A673 (cell line): Measurements from ENCODE around the gene STYXL1. TPM values are rescaled to one million over a fixed set of nuclear protein-coding genes. Genes with fewer than 3 reads are reported as not detected.

ENCODE experiments used
- BruUV-seq: library from RNA; stranded (reverse); fragments of 400-500 nt; replicated peaks from 2 replicates; lab custom pipeline; 2021; lab: Mats Ljungman, UMichigan
- CTCF ChIA-PET: fragments of 300-600 bp; sonication (Branson Sonifier 250); formaldehyde crosslinking; loops from one replicate; lab custom pipeline; 2022; ENCODE audit warnings: antibody characterized with exemption; lab: Charles Lee
- POLR2A ChIA-PET: fragments of 300-600 bp; sonication (Branson Sonifier 250); formaldehyde crosslinking; loops from one replicate; lab custom pipeline; 2022; ENCODE audit warnings: antibody characterized with exemption; ENCODE audit not compliant: low non-redundant PET; lab: Charles Lee
- DNase-seq: peaks from one replicate; pipeline ENCODE4 v3.0.0-alpha.2; 2015; ENCODE audit warnings: low spot score
- H3K27ac ChIP-seq: fragments of 200-600 bp; sonication (generic); 2 replicates; pipeline ENCODE4 v1.5.1; 2016; ENCODE audit warnings: mixed run types, low read depth, mild to moderate bottlenecking, mixed read lengths, antibody characterized with exemption, low read length; ENCODE audit not compliant: poor library complexity, severe bottlenecking
- H3K27me3 ChIP-seq: fragments of 200-600 bp; sonication (generic); replicated peaks from 2 replicates; pipeline ENCODE4 v1.6.1; 2017; ENCODE audit warnings: mixed run types, low read depth, mild to moderate bottlenecking, mixed read lengths, antibody characterized with exemption, low read length; ENCODE audit not compliant: insufficient read depth, poor library complexity
- H3K36me3 ChIP-seq: fragments of 200-600 bp; sonication (generic); 2 replicates; pipeline ENCODE4 v1.6.1; 2016; ENCODE audit warnings: mixed run types, mild to moderate bottlenecking, mixed read lengths, antibody characterized with exemption, low read length; ENCODE audit not compliant: insufficient read depth, poor library complexity, severe bottlenecking
- H3K4me1 ChIP-seq: fragments of 200-600 bp; sonication (generic); 2 replicates; pipeline ENCODE4 v1.6.1; 2017; ENCODE audit warnings: mixed run types, mild to moderate bottlenecking, mixed read lengths, antibody characterized with exemption, low read length; ENCODE audit not compliant: insufficient read depth, poor library complexity, severe bottlenecking
- H3K4me3 ChIP-seq: fragments of 200-600 bp; sonication (generic); 2 replicates; pipeline ENCODE4 v1.5.1; 2016; ENCODE audit warnings: low read depth, mixed run types, mild to moderate bottlenecking, mixed read lengths, low read length; ENCODE audit not compliant: poor library complexity, severe bottlenecking
- H3K9me3 ChIP-seq: fragments of 200-600 bp; sonication (generic); 2 replicates; pipeline ENCODE4 v1.6.1; 2016; ENCODE audit warnings: mixed run types, low read depth, mild to moderate bottlenecking, mixed read lengths, antibody characterized with exemption, low read length; ENCODE audit not compliant: poor library complexity, severe bottlenecking
- CTCF ChIP-seq: fragments of 300-800, 200-600 bp; sonication (generic); conservative IDR thresholded peaks from 2 replicates; pipeline ENCODE4 v1.5.1; 2017; ENCODE audit warnings: low read depth, mild to moderate bottlenecking, antibody characterized with exemption, low read length, moderate library complexity, mixed read lengths
- EZH2 ChIP-seq: fragments of 200-600 bp; sonication (generic); IDR thresholded peaks from 2 replicates; pipeline ENCODE4 v1.6.1; 2017; ENCODE audit warnings: borderline replicate concordance, low read depth, mild to moderate bottlenecking, mixed read lengths, antibody characterized with exemption, low read length; ENCODE audit not compliant: poor library complexity, severe bottlenecking
- intact Hi-C: fragments of 100-400 bp; cut with micrococcal nuclease; formaldehyde crosslinking; loops from one replicate; pipeline ENCODE4 v1.10.0; 2022; ENCODE audit not compliant: unreplicated experiment
- total RNA-seq: library from RNA; stranded (reverse); gene quantifications from 2 replicates; pipeline ENCODE4 v1.2.3, GENCODE V29; 2021

Gene STYXL1
- total RNA-seq, 1 experiment from 2014 or later = 36.3 TPM

DNA sequence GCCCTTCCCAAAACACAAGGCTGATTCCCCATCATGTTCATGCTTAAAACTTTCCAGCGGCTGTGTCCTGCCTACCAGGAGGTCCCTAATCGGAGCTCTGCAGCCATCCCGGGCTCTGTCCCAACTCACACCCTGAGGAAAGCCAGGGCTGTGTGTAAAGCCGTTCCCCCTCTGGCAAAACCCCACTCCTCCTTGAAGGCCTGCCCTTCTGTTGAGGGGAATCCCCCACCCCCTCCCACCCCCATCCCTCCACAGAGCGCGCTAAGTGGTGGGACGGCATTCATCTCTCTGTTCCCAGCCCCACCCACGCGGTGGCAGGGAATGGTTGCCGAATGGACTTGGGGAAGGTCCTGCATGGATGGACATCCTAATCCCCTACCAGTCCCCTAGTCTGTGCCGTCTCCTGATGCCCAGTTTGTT is 52.7 kb downstream of the STYXL1 start:
- BruUV-seq = no TSS peak
- H3K27ac ChIP-seq = peak overlapping the region; percentile 70
- TF ChIP-seq EZH2 (no peak), CTCF (no peak)
- H3K4me1 ChIP-seq = no peaks in the 10 kb centered on the region
- H3K27me3 ChIP-seq = no peaks in the 10 kb centered on the region
- ChIA-PET CTCF (no interaction called here), POLR2A (no interaction called here)
- peak overlapping the region; percentile 95 for H3K4me3 ChIP-seq
- H3K9me3 ChIP-seq = no peaks in the 10 kb centered on the region
- intact Hi-C loops = no loop called here
- no peaks in the 10 kb centered on the region for H3K36me3 ChIP-seq
- no peak for DNase-seq

DNA sequence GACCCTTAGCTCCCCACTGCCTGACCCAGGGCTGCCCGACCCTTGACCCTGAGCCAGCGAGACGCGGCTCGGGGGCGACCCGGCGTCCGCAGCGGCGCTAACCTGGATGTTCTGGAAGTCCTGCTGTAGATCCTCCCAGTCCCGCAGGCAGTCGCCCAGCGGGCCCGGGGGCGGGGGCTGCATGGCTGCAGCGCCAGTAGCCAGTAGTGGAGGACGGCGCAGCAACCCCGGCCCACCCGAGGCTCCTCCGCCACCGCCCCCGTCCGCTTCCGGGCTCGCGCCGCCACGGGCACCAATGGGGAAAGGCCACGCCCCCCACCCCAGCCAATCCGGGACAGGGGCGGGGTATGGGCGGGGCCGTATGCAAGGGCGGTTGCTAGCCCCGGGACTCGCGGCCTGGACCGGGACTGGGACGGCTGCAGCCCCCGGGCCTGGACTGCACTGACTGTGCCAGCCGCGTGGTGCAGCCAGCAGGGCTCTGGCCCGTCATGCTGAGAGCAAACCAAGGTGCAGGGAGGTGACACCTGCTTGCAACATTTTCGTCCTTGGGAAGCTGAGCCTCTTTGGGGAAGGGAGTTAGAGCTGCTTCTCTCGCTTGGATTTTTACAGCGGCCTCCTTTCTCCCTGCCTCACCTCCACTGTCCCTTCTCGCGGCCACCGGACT is 53.3 kb downstream of the STYXL1 start, which contains the start of gene TMEM120A:
TMEM120A (minus strand) TSS at position 208 of the 664 bp plus-strand sequence; CDS start at position 183, 25 bp downstream.
- peak within 1 kb of the TSS; percentile 95 for H3K4me3 ChIP-seq
- TF ChIP-seq CTCF (peak; percentile 41), EZH2 (no peak)
- POLR2A ChIA-PET = no interaction called here

GRCh38 chr7:75993689-75994387 is 54.0 kb downstream of the STYXL1 start:
- intact Hi-C loops = loop anchor here (5.0 kb wide), 1 partner anchor 268 kb away; no protein-coding TSS in a partner anchor
- POLR2A ChIA-PET = no interaction called here
- H3K4me1 ChIP-seq = no peaks in the 10 kb centered on the region
- H3K9me3 ChIP-seq = no peaks in the 10 kb centered on the region
- CTCF ChIA-PET = no interaction called here
- BruUV-seq = no TSS peak
- peak overlapping the region; percentile 77 for H3K27ac ChIP-seq
- H3K27me3 ChIP-seq = no peaks in the 10 kb centered on the region
- H3K4me3 ChIP-seq = peak overlapping the region; percentile 95
- no peaks in the 10 kb centered on the region for H3K36me3 ChIP-seq
- TF ChIP-seq EZH2 = no peak
- no peak for TF ChIP-seq CTCF
- DNase-seq = peak; percentile 55

More for the DNA sequence above, 53.3 kb downstream of the STYXL1 start, which contains the start of gene TMEM120A:
- Histone ChIP-seq H3K4me1 (no peaks in the 10 kb centered on the region), H3K36me3 (no peaks in the 10 kb centered on the region), H3K27ac (peak within 1 kb of the TSS; percentile 77), H3K27me3 (no peaks in the 10 kb centered on the region), H3K9me3 (no peaks in the 10 kb centered on the region)
- peak; percentile 95 for DNase-seq
- no TSS peak for BruUV-seq
- intact Hi-C loops = loop anchor here (5.0 kb wide), 1 partner anchor 268 kb away; no protein-coding TSS in a partner anchor
- CTCF ChIA-PET = no interaction called here
